ENCODE results near the gene THSD8.

DNA sequence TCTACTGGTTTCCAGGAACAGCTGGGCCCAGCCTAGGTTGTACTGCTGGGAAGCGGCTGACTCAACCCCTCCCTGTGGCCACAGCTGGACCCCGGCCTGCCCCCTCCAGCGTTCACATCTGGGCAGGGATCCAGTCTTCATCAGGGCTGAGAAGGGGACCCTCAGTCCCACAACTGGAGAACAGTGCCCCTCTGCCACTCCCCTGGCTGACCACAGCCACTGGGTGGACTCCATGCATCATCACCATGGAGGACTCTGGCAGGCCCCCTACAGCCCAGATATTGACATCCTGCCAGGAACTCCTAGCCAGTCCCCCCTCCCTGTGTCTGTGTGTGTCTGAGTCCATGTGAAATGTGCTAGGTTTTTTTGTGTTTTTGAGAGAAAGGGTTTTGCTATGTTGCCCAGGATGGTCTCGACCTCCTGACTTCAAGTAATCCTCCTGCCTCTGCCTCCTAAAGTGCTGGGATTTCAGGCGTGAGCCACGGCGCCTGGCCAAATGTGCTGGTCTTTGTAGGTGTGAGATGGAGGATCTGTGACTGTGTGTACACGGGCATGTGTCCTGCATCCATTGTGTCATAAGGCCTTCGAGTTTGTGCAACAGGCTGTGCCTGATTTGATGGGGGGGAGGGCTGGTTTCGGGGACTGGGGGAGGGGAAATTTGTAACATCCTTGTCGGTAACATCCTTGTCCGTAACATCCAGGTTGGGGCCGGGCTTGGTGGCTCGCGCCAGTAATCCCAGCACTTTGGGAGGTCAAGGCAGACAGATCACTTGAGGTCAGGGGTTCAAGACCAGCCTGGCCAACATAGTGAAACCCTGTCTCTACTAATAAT, 22.5 kb upstream of the THSD8 start:
- TF ChIP-seq, protein P1, sequence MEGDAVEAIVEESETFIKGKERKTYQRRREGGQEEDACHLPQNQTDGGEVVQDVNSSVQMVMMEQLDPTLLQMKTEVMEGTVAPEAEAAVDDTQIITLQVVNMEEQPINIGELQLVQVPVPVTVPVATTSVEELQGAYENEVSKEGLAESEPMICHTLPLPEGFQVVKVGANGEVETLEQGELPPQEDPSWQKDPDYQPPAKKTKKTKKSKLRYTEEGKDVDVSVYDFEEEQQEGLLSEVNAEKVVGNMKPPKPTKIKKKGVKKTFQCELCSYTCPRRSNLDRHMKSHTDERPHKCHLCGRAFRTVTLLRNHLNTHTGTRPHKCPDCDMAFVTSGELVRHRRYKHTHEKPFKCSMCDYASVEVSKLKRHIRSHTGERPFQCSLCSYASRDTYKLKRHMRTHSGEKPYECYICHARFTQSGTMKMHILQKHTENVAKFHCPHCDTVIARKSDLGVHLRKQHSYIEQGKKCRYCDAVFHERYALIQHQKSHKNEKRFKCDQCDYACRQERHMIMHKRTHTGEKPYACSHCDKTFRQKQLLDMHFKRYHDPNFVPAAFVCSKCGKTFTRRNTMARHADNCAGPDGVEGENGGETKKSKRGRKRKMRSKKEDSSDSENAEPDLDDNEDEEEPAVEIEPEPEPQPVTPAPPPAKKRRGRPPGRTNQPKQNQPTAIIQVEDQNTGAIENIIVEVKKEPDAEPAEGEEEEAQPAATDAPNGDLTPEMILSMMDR (conservative IDR thresholded peaks at IDR 0.05 in 1 of 2, IDR thresholded peaks at IDR 0.05 in 1 of 2; ENCODE audit: low read depth in 1 of 2, low read length in 2 of 2): no peak
- no peak for TF ChIP-seq EZH2 (IDR thresholded peaks at IDR 0.05; ENCODE audit: low read length, missing control alignments)

Measured in fibroblast of lung (primary cell).